SIG-M5 (cell line): Measurements from ENCODE around the gene MKX.

Experiments
- DNase-seq: peaks from one replicate; lab custom pipeline; 2025; lab: John Stamatoyannopoulos, UW

MKX gene

GRCh38 chr10:27646604-27647175 lies 98.9 kb downstream of the MKX start:
- no peak for DNase-seq

- no peak for DNase-seq
Measured at GRCh38 chr10:27646194-27646593, 99.4 kb downstream of the MKX start.

DNA sequence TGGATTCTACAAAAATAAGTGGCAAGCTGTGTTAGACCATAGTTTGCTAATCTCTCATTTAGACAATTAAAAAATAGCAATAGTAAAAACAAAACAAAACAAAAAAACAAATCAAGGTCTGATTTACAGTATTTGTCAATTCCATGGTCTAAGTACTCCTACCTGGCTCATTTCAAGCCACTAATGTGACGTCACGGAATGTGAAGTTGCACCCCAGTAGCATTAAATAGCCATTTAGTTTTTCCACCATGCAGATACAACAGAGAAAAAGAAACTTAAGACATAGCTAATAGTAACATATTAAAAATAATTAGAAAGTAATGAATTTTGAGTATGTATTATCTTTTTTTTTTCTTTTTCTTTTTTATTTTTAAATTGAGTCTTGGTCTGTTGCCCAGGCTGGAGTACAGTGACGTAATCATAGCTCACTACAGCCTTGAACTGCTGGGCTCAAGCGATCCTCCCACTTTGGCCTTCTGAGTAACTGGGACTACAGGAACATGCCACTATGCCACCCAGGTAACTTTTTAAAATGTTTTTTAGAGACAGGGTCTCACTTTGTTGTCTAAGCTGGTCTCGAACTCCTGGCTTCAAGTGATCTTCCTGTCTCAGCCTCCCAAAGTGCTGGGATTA lies 101.2 kb downstream of the MKX start:
- DNase-seq: no peak

- DNase-seq: no peak
Measured at GRCh38 chr10:27643301-27643700, 102.3 kb downstream of the MKX start.

DNA sequence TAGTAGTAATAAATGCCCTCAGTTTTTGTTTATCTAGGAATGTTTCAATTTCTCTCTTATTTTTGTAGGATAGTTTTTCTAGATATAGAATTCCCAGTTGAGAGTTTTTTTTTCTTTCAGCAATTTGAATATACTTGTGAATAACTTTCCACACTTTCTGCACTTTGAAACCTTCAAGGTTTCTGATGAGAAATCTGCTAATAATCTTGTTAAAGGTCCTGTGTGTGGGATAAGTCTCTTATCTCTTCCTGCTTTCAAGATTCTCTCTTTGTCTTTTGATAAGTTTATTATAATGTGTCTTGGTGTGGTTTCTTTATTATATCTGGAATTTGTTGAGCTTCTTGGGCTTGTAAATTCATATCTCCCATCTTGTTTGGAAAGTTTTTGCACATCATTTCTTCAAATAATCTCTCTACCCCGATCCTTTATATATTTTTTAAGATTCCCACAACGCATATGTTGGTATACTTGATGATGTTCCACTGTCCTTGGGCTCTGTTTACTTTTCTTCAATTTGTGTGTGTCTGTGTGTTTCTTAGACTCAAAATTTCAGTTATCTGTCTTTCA lies 103.5 kb downstream of the MKX start:
- no peak for DNase-seq

- no peak for DNase-seq
Measured at GRCh38 chr10:27638071-27638750, 107.4 kb downstream of the MKX start.

GRCh38 chr10:27637601-27638000 lies 108.0 kb downstream of the MKX start:
- DNase-seq: no peak

DNA sequence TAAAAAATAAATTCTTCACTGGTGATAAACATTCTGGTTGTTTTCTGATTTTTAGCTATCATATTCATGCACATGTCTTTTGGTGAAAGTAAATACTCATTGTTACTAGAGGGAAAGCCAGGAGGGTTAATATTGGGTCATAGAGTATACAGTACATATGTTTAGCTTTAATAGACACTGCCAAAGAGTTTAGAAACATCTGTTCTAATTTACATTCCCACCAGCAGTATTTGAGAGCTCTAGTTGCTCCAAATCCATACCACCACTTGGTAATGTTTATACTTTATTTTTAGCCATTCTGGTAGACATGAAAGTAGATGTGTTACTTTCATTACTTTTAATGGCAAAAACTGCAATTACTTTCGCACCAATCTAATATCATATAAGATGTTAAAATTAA lies 108.8 kb downstream of the MKX start:
- no peak for DNase-seq

DNA sequence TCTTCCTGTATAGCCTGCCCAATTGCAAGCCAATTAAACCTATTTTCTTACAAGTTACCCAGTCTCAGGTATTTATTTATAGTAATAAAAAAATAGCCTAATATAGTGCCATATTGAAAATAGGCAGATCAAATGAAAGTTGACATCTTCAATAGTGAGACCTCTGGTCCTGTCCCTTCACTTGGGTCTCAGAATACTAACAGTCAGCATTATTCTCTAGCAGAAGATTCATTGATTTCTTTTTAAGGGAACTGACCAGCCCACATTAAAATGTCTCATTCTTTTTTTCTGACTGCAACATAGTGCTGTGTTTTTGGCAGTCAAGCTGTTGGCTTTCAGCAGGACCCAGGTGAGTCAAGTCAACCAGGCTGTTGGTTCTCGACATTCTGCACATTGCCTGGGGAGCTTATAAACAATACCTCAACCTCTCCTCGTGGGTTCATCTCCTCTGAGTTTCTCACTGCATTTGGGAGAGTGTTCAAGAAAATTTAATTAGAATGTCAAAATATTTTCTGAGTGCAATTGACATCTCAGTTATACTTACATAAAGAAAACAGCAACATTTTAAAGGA lies 109.8 kb downstream of the MKX start:
- no peak for DNase-seq

GRCh38 chr10:27635290-27635689 lies 110.3 kb downstream of the MKX start:
- DNase-seq: no peak

DNA sequence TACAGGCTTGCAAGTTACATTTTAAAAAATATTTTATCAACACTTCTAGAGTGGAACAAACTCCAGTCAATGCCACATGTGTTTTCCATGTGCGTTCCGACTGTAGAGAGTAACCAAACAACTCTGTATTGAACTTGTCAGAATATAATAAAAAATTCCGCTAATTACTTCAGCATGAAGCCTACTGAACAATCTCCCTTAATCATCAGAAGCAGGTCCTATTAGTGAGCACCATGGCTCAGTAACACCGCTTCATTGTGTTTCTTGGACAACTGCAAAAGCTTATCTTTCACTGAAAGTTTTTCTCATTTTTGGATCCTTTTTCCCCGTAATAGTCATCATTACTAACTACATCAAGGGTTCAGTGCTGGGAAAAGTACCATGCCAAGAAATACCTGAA lies 117.0 kb downstream of the MKX start:
- no peak for DNase-seq

GRCh38 chr10:27626890-27627289 lies 118.7 kb downstream of the MKX start:
- no peak for DNase-seq

DNA sequence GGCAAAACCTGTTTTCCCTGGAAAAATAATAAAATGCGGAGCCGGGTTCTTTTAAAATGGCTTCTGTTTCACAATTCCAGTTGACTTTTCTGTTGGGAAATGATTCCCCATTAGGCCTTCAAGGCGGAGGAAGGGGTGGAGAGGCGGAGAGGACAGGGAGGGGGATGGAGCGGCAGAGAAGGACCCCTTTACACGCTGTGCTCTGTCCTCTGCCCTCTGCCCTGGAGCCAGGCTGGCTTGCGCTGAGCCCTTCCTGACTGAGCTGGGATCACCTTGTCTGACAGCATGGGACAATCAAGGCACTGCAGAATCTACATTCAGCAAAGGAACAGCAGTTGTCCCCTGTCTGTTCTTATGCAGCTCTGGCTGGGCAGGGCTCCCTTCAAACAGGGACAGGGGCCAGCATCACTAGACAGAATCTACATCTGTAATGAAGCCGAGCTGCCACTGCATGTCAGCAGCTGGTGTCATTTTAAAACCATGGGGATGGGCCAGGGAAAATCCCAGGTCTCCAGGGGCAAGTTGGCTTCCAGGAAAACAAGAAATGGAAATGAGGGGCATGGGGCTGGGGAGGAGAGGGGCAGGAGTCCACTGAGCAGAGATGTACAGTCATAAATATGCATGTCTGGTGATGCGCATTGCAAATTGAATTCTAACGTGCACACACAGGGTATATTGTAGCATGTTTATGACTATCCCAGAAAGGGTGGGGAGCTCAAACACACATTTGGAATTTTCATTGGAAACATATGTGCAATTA lies 120.0 kb downstream of the MKX start:
- no peak for DNase-seq

- DNase-seq: no peak
Measured at GRCh38 chr10:27624941-27625340, 120.7 kb downstream of the MKX start.
